GM19043 (cell line): Measurements from ENCODE around the gene KCND1.
A peak's percentile ranks its signal among the peaks of the same experiment; 100 is the strongest.

Source experiments
- ATAC-seq: cut with Tn5 transposase; IDR thresholded peaks from one replicate; pipeline ENCODE4 v1.9.1; 2021; ENCODE audit warnings: low read depth; ENCODE audit not compliant: unreplicated experiment

KCND1 gene

DNA sequence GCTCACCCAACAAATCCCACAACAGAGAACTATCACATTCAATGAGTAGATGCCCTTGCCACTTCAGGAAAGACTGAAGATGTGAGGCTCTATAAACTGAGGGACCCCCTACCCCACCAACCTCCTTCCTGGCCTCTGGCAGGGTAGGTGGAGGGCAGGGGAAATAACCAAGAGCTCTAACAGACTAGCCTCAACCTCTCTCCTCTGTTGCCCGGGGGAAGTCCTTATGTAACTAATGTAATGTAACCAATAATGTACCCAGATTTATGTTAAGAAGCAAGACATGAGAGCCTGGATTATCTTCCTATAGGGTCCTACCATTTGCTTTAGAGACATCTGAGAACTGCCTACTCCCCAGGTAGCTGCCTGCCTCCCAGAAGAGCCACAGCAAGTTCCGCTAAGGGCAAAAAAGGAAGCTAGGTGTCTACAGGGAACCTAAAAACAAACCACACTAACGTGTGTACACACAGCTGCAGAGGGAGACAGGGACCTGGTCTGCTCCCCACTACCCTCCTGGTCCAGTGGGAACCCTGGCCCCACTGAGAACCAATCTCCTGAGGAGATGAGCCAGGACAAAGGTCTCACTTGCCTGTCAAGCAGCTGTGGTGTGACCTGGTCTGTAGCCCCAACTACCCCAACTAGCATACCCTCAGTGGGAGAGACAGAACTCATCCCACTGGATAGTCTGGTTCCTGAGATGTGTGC, 32.0 kb downstream of the KCND1 start:
- ATAC-seq = no peak

DNA sequence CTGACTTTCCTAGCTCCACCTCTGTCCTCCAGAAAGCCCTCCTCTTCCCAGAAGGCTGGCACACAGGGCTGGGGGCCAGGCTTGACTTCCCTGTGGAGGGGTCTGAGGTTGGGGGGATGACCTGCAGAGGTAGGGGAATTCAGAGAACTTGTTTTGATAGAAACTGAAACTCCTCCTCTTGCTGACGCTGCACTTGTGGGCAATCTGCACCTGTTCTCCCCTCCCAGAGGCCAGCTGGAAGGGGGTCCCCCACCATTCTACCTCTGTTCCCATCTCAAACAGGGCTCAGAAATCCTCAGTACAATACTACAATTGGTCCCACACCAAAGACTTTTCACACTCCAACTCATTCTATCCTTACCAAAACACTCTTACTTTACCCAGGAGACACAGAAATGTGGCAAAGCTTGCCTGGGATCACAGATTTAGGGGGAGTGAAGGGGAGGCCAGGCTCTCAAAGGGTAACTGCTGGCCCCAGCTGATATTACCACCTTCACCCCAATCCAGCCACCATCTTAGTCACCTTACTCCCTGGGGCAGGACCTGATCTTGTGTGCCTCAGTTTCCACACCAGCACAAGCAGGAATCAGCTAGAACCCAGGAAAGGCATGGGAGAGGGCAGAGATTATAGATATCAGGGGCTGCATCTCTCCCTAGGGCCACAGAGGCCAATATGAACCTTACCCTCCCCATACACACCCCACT, 32.8 kb downstream of the KCND1 start:
- peak; percentile 39 for ATAC-seq

DNA sequence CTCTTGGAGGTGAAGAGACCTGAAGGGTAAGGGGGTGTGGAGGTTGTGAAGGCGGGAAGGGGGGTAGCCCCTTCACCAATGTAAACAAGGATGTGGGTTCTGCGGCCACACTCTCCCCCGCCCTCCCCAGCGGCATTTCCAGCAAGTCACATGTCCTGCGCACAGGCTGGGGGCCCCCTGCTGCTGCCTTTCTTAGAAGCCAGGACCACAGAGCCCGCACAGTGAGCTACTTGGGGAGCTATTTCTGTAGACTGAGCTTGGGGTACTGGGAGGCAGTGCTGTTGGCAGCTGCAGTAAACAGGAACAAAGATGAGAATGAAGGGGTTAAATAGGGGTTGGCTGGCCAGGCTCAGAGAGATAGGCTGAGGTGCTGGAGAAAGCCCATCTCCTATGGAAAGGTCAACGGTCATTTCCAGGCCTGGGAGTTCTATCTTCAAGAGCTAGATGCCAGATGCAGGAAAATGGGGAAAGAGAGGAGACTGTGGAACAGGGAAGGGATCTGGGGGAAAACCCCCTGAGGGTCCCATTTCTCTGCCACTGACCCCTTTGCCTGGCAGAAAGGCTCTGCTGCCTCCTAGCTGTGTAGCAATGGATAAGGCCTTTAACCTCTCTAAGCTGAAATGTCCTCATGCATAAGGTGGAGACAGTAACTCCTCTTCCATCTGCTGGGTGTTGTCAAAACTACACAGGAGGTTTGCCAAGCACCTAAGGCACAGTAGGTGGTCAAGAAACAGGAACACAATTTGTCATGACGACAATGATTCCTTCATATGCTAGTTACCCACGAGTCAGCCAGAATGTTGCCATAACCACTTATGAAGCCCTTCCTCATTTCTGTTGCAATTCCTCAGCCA, 34.4 kb downstream of the KCND1 start:
- ATAC-seq = peak; percentile 47

DNA sequence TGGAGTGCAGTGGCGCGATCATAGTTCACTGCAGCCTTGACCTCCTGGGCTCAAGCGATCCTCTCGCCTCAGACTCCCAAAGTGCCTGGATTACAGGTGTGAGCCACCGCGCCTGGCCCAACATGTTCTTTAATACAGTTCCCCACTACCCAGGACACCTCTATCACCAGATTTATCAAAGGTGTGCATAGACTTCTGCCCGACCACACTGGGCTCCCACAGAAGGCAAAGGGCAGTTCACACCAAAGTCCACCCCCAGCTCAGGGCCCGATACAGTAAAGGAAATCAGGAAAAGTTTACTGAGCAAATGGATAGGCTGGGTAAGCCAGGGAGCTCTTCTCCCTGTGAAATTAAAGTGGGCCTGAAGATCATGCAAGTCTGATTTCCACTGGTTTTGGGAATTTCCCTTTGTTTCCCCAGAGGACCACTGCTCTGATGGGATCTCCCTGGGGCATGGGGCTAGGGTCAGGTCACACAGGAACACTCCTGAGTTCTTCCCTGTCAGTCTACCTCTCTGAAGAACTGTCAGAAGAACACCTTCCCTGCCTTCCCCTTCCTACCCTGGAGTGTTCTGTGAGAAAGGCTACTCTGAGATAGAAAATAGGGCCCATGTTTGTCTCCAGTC, 35.1 kb downstream of the KCND1 start:
- ATAC-seq = no peak

DNA sequence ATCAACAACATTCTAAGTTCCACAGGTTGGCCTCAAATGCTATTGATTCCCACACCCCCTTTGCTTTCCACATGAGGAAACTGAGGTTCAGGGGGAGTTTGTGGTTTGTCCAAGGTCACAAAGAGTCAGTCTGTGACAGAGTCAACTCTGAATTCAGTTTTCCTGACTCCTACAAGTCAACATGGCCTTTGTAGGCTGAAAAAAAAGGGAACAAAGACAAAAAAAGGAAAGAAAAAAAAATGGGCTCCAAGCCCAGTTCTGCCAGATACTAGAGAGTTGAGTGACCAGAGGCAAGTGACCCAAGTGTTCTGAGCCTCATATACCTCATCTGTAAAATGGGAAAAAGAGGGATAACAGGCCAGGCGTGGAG, 36.4 kb downstream of the KCND1 start:
- ATAC-seq = no peak

DNA sequence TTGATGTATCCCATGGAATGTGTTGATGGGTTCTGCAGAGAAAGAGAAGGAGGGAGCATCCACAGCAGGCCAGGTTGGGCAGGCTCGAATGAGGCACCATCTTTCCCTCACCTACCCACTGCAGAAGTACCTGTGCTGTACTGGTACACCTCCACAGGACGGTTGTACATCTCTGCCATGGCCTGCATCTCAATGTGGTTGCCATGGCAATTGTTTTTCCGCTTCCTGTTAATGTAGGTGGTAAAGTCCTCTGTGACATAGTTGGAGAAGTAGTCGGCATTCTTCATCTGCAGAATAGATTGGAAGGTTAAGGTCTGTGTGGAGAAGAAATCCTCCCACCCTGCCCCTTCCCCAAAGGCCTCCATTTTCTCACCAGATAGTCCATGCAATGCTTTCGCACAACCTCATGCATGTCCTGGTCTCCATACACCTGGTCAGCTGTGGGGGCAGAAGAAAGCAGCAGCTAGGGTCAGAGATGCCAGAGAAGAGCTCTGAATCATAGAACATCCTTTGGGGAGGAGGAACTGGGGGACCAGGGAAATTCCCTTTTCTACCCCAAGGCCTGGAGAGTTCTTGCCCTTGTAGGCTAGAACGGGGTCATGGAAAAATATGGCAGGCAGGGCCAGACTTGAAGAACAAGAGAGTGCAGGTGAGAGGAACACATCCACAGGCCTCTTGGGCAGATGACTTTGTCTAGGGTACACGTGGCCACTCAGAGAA, 36.9 kb downstream of the KCND1 start:
- ATAC-seq = no peak

DNA sequence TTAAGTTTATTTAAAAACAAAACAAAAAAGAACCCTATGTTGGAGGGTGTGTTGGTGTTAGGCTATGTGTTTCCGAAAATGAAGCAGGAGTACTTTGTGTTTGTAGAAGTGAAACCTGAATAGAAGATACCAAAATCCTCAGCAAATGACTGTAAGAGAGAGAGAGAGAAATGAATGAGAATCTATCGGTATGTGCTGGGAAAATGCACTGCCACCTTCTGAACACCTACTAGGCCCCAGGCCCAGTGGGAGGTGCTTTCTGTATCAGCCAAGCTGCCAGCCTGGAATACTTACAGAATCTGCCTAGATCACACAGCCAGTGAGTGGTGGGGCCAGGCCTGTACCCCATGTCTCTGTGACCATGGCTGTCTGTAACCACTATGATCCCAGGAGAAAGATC, 37.9 kb downstream of the KCND1 start:
- ATAC-seq = no peak

DNA sequence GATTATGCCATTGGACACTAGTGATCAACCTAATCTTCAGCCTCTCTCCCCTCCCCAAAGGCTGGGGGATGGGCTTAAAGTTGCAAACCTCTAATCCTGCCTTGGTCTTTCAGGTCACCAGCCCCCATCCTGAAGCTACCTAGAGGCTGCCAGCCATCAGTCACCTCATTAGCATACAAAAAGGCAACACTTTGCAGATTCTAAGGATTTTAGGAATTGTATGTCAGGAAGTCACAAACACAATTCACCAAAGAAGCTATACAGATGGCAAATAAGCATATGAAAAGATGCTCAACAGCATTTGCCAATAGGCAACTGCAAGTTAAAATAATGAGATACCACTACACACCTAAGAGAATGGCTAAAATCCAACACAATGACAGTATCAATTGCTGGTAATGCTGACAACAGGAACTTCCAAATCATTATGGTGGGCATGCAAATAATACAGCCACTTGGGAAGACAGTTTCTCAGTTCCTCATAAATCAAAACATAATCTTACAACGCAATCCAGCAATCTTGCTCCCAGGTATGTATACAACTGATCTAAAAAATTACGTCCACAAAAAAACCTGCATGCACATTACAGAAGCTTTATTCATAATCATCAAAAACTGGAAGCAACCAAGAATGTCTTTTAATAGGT, 43.8 kb downstream of the KCND1 start:
- no peak for ATAC-seq

DNA sequence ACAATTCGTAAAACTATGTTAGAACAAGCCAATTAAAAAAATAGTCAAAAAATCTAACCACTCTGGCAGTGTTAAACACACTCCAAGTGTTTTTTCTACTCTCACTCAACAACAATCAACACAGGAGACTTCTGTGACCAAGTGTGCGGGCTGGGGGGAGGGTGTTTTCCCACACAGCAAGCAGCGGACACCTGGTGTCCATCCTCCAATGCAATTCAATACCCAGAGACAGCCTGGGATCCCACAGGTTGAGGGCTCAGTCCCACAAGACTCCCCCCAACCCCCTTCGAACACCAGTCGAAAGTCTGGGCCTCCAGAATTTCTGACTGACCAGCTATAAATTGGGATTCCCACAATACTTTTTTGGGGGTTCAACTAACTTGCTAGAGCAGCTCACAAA, 44.5 kb downstream of the KCND1 start:
- ATAC-seq = no peak

DNA sequence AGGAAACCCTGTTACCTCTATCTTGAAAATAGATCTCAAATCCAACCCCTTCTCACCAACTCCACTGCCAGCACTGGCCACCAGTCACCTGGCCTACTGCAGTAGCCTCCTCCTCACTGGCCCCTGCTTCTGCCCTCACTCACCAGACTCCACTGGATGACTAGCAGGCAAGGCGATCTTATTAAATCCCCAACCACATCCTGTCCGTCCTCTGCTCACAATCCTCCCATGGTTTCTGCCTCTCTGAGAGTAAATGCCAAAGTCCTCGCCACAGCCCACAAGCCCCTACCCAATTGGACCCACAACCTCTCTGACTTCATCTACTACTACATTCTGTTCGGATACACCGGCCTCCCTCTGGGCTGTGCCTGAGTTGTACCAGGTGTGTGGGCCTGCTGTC, 47.4 kb downstream of the KCND1 start:
- ATAC-seq = no peak

DNA sequence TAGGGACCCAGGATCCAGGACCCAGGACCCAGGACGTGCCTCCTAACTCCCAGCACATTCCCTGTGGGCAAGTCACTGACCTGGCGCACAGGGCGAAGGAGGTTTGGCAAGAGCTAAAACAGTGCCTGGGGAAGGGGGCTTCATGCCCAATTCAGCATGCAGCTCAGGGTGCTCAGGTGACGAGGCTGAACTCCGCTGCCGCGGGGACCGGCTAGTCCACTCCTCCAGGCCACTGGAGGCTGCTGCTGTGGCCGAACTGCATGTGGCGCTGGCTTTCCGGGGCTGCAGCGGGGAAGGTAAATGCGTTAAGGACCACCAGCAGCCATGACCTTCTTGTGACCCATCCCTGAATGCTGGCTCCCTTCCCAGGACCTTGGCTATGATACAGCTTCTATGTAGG, 47.9 kb downstream of the KCND1 start:
- ATAC-seq = no peak

DNA sequence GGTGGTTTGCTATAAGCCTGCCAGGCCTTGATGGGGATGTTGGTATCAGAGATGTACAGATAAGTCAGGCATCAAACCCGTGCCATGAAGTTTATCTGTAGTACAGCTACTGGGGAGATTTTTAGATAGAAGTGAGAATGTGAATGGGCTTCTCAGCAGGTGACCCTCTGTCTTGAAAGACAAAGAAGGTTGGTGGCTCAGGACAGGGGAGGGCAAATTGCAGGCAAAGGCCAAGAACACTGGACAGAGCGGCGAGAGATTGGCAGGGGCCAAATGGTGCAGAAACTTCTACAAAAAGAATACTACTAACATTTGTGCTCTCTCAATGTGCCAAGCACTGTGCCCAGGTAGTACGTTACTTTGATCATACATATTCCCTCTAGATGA, 50.9 kb downstream of the KCND1 start:
- no peak for ATAC-seq

DNA sequence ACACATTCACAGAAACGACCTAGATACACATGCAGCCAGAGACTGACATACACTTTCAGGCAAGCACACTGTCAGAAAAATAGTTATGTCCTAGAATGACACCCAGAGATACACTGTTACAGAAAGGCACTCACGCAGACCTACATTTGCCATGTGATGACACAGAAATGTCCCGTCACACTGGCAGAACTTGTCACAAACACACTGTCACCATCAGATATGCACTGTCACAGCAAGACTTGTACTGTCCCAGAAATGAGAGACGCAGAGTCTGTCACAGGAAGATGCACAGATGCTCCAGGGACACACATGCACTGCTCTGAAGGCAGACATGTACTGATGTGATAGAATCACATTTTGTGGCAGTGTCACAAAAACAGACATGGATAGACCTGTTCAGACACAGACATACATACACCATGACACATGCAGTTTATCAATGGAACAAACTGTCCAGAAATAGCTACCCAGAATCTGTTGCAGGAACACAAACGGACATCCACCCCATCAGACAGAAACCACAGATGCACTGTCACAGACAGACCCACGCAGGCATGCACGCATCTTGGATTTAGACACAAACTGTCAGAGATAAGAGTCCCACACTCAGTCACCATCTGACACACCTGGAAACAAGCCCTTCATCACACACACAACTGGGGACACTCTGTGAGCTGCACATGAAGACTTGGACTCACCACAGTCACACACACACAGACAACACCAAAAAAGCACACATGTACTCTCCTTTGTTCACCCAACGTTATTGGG, 51.5 kb downstream of the KCND1 start:
- no peak for ATAC-seq

DNA sequence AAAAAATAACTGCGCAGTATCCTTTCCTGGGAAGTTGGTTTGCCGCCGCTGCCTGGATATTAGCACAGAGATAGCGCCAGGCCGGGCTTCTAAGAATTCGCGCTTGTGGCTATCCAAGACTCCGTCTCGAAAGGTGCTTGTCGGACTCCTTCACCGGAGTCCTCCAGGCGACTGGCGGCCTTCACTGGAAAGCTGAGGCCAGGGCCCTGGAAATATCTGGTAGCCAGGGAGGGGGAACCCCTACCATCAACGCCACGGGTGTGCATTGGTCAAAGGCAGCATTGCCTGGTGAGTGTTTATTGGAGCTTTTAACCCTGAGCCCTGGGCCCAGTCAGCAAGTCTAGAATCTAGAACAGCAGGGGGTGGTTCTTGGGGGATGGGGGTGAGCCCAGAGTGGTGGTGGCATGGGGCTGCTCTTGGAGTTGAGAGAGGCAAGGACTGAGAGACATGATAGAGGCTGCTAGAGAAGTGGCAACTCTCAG, 52.2 kb downstream of the KCND1 start:
- ATAC-seq = no peak

DNA sequence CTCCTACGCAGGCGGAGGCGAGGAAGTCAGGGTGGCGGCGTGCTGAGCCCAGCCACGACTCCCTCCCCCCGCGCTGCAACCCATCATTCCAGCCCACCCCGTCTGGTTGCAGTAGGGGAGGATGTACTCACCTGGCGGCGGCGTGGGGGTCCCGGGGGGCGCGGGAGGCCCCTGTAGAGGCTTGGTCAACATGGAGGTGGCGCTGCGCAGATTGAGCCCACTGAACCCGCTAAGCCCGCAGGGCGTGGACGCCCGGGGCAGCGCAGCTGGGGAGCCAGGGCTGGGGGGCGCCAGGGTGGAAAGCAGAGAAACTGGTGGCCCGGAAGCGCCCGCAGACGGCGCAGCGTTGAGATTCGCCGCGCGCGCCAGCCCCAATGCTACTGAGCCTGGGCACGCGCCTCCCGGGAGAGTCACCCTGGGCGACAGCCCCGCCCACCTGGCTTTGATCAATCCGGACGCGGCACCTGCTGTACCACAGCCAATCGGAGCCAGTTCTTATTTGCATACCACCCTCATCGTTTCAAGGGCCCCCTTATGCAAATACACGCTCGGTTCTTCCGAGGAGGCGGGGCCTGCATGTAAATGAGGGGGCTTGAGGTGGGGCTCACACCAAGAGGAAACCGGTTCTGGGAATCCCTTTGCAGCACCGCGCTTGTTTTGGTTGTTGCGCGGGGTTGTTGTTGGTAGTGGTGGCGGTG, 52.9 kb downstream of the KCND1 start, which contains the start of gene PIM2:
PIM2 (minus strand) TSS at position 382 of the 698 bp plus-strand sequence; CDS start at position 192, 190 bp downstream.
- peak; percentile 81 for ATAC-seq

DNA sequence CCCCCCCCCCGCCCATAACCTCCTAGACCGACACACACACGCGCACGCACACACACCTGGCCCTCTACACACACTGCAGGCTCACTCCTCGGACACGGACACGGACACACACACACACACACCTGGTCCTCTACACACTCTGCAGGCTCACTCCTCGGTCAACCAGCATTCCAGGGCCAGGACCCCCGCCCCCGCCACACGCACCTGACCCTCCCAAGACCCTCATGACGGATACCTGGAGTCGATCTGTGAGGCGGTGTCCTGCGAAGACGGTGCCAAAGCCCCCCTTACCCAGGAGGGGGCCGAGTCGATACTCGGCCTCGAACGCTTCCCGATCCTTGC, 53.4 kb downstream of the KCND1 start:
- no peak for ATAC-seq

DNA sequence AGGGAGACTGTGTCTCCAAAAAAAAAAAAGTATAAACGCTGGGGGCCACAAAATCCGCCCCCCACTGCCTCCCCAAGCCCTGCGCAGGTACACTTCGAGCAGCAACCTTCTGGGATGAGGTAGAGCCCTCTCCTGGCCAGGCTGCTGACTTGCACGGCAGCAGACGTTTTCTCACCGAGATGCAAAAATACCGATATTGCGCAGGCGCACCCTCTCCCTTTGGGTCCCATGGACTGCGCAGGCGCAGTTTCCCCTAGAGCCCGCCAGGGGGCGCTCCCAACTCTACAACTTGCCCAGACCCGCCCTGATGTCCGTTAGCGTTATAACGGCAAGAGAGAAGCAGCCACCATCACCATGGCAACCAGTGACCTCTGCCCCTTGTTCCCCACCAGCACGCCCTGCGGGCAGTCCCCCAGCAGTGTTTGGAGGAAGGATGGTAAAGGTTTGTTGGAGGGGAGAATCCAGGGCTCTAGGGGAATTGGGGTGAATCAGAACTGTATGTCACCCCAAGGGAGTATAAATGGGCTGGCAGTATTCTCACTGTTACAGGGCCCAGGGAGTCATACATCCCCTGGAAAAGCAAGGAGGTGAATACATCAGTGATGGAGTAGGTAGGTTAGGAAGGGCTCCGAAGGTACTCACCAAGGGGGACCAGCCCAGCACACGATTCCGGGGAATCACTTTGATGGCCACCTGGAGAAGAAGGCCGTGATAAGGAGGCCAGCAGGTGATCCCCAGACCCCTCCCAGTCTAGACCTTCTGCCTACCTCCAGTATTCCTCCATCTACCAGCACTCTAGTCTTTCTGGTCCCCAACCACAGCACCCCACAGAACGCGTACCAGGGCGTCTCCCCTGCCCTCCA, 54.3 kb downstream of the KCND1 start:
- no peak for ATAC-seq
